NCI-H187 (cell line): ENCODE data around the gene TMC1.
"Not testable (repeated sequence)": the region's sequence is repeated elsewhere in the genome, so short reads cannot be mapped to it uniquely, and the experiment has no call there.

Source experiments
- DNase-seq, 2 experiments: peaks; one replicate each; lab custom pipeline; 2025; lab: John Stamatoyannopoulos, UW

TMC1 gene

GRCh38 chr9:72769546-72769945 is 248.1 kb downstream of the TMC1 start:
- no peak for DNase-seq

- no peak for DNase-seq
Observed at GRCh38 chr9:72772661-72773060, 251.3 kb downstream of the TMC1 start.

GRCh38 chr9:72773570-72773969 is 252.2 kb downstream of the TMC1 start:
- DNase-seq = no peak

DNA sequence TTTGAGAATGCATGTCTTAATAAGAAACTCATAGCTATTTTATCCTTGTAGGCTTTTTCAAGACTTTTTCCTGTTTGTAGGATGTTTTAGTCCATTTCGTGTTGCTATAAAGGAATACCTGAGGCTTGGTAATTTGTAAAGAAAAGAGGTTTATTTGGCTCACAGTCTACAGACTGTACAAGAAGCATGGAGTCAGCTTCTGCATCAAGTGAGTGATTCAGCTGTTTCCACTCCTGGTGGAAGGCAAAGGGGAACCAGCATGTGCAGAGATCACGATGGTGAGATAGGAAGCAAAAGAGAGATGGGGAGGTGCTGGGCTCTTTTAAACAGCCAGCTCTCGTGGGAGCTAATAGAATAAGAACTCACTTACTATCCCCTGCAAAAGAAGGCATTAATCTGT is 254.2 kb downstream of the TMC1 start:
- no peak for DNase-seq

- DNase-seq = no peak
Observed at GRCh38 chr9:72779614-72780013, 258.2 kb downstream of the TMC1 start.

- no peak for DNase-seq
Observed at GRCh38 chr9:72786948-72787347, 265.5 kb downstream of the TMC1 start.

DNA sequence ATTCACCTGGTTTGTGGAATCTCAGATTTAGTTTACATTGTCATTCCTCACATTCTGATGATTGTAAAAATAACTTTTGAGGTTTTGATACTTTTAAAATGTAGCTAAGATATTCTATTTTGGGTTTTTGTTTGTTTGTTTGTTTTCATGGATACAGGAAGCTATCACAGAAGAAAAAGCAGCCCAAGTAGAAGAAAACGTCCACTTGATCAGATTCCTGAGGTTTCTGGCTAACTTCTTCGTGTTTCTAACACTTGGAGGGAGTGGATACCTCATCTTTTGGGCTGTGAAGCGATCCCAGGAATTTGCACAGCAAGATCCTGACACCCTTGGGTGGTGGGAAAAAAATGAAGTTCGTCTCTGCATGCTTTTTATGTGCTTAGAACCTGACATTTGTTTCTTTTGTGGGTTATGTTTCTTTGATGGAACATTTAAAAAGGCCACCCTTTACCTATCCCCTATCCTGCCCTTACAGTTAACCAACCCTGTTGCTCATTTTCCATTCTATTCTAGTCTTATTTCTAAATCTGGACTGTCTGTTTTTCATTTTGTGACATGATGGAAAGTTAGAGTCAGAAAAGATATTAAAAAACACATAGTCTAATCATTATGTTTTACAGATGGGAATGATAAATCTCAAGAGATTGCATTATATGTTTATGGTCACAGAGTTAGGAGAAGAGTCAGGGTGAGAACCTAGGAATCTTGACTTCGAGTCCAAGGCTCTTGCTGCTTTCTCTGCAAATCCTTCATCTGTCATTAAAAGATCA is 267.7 kb downstream of the TMC1 start:
- DNase-seq = no peak

DNA sequence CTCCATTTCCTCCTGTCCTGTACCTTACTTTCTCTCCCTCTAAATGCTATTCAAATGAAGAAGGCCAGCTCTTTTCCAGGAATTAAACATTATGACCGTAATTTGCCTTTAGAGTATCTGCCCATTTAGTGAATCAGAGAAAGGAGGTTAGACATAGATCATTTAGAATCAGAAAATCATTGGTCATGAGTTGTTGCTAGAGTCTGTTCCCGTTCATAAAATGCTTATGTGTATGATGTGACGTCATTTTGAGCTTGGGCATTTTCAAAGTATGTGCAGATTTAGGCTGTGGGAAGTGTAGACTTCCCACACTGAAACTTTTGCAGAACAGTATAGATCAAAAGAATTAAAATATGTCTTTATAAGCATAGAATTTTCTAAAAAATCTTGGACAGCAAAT is 268.5 kb downstream of the TMC1 start:
- DNase-seq = no peak

GRCh38 chr9:72790989-72791388 is 269.6 kb downstream of the TMC1 start:
- DNase-seq = no peak

GRCh38 chr9:72791436-72791835 is 270.0 kb downstream of the TMC1 start:
- DNase-seq = no peak

DNA sequence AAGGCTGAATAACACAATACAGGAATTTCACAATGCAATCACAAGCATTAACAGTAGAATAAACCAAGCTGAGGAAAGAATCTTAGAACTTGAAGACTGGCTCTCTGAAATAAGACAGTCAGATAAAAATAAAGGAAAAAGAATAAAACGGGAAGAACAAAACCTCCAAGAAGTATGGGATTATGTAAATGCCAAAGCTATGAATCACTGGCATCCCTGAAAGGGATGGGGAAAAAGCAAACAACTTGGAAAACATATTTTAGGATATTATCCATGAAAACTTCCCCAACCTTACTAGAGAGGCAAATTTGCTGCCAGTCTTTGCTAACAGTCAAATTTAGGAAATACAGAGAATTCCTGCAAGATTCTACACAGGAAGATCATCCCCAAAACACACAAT is 273.5 kb downstream of the TMC1 start:
- no peak for DNase-seq

DNA sequence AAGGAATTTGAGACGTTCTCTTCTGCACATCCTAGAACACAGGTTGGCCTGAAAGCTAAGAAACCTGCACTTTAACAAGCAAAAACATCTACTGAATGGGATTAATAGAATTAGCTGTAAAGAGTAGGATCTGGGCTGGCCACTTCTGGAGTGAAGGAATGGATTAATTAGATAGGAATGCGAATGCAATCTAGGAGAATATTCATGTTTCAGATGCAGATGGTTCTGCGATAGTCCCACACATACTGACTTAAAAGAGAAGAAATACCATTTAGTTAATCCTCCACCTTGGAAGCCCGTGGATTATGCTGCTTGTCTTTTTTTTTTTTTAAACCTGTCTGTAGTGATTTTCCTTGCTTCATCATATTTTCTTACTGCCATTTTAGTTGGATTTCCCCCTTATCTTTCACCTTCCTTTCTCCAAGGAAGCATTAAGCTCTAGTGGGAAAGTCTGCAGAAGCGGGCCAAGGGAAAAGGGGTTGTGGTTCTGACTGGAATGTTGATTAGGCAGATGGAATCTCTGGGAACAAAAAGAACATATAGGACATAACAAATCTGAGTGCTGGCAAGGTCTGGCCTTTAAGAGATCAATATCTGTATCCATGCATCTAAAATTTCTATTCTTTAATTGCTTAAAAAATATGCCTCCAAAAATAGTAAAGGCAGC is 279.1 kb downstream of the TMC1 start:
- DNase-seq = no peak

DNA sequence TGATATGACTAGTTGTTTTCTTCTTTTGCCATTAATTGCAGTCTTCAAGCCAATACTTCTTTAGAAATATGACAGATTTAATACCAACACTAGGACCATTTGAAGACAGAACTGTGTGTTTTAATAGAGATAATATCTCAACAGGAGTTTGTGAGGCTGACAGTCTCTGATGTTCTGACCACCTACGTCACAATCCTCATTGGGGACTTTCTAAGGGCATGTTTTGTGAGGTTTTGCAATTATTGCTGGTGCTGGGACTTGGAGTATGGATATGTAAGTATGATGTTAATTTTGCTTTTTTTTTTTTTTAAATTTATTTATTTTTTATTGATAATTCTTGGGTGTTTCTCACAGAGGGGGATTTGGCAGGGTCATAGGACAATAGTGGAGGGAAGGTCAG is 283.8 kb downstream of the TMC1 start:
- DNase-seq = no peak

GRCh38 chr9:72806313-72806809 is 285.0 kb downstream of the TMC1 start:
- not testable (repeated sequence) for DNase-seq

DNA sequence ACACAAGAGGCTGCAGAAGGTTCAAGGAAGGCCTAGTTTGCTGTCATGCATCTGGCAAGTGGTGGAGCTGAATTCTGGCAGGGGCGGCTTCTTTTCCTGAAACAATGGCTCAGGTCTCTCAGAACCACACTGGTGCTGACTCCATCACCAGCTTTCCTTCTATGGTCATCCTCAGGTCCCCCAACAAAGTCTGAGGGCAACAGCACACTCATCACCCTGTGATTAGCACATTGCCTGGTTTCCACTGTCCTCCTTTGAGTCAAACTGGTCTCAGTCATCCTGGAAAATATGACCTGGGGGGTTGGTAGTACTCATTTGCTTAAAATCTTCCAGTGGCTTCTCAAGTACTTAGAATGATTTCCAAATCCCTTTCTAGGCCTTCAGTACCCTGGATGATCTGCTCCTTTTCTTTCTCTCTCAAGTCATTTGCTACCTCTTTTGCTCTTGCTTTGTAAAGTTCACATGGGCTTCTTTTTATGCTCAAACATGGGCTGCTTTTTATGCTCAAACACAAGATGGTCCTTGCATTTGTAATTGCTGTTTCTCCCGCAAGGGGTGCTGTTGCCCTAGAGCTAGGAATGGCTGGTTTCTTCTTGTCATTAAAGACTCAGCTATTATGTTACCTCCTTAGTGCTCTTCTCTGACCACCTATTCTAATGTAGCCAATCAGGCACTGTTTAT is 286.5 kb downstream of the TMC1 start:
- no peak for DNase-seq

- no peak for DNase-seq
Observed at GRCh38 chr9:72808446-72808768, 287.0 kb downstream of the TMC1 start.

- DNase-seq = no peak
Observed at GRCh38 chr9:72809586-72809985, 288.2 kb downstream of the TMC1 start.

DNA sequence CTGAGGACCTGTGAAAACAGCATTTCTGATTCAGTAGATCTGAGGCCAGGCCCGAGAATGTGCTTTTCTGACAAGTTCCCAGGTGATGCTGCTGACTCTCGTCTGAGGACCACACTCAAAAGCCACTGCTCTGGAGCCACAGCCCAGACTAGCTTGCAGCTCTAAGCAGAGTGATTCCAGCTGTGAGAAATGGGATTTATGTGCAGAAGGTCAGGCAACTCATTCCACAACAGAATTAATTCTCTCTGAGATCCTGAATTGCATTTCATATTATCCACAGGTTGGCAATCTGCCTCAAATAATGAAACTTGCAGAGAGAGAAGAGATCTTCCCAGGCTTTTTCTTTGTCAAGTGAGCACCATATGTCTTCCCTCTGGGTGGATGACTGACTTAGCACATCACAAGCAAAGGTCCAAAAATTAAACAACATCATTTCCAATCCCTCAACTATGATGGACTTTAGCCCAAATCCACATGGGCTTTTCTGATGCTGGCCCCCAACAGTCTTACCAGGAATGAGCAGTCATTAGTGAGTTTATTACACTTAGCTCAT is 291.2 kb downstream of the TMC1 start:
- no peak for DNase-seq

DNA sequence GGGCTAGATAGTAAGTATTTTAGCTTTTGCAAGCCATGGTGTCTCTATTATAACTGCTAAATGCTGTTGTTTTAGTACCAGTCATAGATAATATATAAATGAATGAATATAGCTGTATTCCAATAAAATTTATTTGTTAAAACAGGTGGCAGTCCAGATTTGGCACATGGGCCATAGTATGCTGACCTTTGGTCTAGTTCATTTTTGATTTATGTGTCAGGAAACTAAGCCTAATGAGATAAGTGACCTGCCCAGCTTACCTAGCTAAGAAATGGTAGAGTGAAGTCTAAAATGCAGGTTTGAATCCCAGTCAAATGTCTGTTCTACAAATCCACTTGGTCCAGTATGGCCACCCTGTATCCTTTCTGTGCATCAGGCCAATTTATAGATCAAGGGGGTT is 292.1 kb downstream of the TMC1 start:
- no peak for DNase-seq

DNA sequence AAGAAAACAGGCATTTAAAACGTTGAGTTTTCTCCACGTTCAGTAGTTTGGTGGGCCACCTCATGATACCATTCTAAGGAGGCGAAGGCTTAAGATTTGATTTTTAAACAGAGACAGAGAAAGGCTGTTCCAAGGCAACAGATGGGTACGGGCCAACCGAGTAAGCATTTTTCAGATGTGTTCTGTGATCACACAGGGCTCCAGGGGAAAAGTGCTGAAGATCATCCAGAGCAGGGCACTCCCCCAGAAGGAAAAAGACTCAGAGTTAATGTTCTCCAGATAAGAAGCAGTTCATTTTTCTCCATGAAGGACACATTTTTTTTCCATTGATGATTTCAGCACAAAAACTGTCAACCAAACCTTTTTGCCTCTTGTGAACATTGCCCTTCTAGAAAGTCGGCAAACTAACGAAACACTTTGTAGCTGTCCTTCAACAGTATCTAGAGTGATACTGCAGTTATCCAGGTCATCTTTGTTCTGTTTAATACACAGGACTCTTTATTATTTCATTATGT is 292.7 kb downstream of the TMC1 start:
- DNase-seq = no peak

DNA sequence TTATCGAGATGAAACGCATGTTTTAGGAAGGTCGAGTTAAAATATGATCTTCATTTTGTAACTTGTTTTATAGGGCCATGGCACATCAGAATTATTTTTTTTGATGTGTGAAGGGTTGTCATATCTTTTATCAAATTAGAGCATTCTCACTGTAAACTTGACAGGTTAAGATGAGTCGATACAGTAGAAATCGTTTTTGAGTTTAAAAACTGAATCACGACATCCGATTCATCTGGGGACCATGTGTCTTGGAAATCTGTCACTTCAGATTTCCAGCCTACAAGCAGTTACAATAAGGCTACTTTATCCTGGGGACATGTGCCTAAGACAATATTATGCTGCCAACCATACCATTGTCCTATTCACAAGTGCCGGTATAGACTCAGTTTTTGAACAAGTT is 295.3 kb downstream of the TMC1 start:
- DNase-seq = no peak

DNA sequence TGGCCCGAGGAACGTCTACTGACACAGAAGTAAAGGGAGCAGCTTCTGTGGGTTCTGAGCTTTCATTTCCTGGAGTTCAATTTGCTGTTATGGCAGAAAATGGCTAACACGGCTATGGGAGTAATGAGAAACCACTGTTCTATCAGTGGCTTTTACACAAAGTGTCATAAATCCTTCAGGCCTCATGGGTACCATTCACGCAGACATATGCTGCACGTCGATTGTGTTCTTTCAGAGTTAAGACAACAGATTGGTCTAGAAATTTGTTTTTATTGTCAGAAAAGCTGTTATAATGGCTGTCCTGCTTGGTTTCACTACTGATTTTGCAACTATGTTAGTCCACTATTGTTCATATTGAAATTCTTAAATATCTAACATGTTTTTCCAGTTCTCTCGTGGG is 296.0 kb downstream of the TMC1 start:
- no peak for DNase-seq

GRCh38 chr9:72818385-72818784 is 297.0 kb downstream of the TMC1 start:
- DNase-seq = no peak
